Activated naive CD8-positive, alpha-beta T cell treated with anti-CD3 and anti-CD28 coated beads, Interleukin-2, amount 10 ng/mL, durations not matched to agents 7 days and 5 days (primary cell): Measurements from ENCODE around the gene IGSF23. TPM values are rescaled to one million over a fixed set of nuclear protein-coding genes. Genes with fewer than 3 reads are reported as not detected.
A peak's percentile ranks its signal among the peaks of the same experiment; 100 is the strongest.
"Not testable (repeated sequence)": the region's sequence is repeated elsewhere in the genome, so short reads cannot be mapped to it uniquely, and the experiment has no call there.

Experiments used
- ATAC-seq: fragments of 150-1000 bp; cut with Tn5 transposase; one replicate; pipeline ENCODE4 v1.10.0; 2021; ENCODE audit warnings: low read depth, moderate library complexity
- POLR2A ChIA-PET: fragments of 350-600 bp; sonication (Branson Sonifier 250); formaldehyde crosslinking; loops from one replicate; lab custom pipeline; 2021; ENCODE audit warnings: antibody characterized with exemption; lab: Charles Lee
- DNase-seq: peaks from one replicate; pipeline ENCODE4 v3.0.0; 2021
- H3K27ac Mint-ChIP-seq: one replicate; pipeline ENCODE4 v1.8.0; 2022; ENCODE audit warnings: mild to moderate bottlenecking, mixed read lengths
- H3K27me3 Mint-ChIP-seq: one replicate; pipeline ENCODE4 v1.8.0; 2022; ENCODE audit warnings: mild to moderate bottlenecking, moderate library complexity, mixed read lengths
- H3K36me3 Mint-ChIP-seq: one replicate; pipeline ENCODE4 v1.8.0; 2021; ENCODE audit warnings: mild to moderate bottlenecking, mixed read lengths
- H3K4me1 Mint-ChIP-seq: one replicate; pipeline ENCODE4 v1.8.0; 2021; ENCODE audit warnings: mixed read lengths
- H3K4me3 Mint-ChIP-seq: one replicate; pipeline ENCODE4 v1.8.0; 2022; ENCODE audit warnings: mild to moderate bottlenecking, moderate library complexity, mixed read lengths
- H3K9me3 Mint-ChIP-seq: one replicate; pipeline ENCODE4 v1.8.0; 2021; ENCODE audit warnings: mixed read lengths
- total RNA-seq, 2 experiments: library from RNA; stranded (reverse); gene quantifications; one replicate each; pipeline ENCODE4 v1.2.3, GENCODE V29; 2021

Gene IGSF23
- total RNA-seq, 2 experiments from 2014 or later = not detected

- H3K9me3 Mint-ChIP-seq, H3K36me3 Mint-ChIP-seq, ATAC-seq, H3K27ac Mint-ChIP-seq, DNase-seq, H3K4me3 Mint-ChIP-seq, POLR2A ChIA-PET, H3K4me1 Mint-ChIP-seq, H3K27me3 Mint-ChIP-seq: not testable (repeated sequence)
Observed at GRCh38 chr19:44593866-44594266, 19.5 kb upstream of the IGSF23 start.

DNA sequence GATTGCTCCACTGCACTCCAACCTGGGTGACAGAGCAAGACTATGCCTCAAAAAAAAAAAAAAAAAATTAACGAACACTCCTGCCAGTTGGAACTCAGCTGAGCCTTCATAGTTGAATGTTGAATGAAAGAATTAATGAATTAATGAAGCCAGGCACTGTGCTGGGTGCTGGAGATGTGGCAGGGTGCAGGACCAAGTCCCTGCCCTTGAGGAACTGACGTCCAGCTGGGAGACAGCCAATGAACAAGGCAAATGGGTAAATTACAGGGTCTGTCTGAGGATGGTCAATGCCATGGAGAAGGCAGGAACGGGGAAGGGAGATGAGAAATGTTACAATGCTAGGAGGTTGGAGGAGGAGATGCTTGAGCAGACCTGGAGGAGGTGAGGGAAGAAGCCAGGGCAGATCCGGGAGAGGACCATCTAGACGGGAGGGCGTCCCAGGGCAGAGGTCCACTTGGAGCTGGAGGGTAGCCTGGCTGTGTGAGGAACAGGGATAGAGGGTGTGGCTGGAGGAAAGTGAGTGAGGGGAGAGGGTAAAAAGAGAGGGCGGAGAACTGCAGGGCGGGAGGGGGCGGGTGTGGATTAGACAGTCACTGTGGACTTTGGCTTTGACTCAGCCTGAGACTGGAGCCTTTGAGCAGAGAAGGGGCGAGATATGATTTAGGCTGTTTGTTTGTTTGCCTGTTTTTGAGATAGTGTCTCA lies 16.8 kb upstream of the IGSF23 start:
- Mint-ChIP-seq H3K4me1 (no peaks in the 10 kb centered on the region), H3K27ac (no peak overlapping the region), H3K27me3 (peaks cover 2% of the 10 kb centered on the region), H3K9me3 (peaks cover 3% of the 10 kb centered on the region), H3K36me3 (no peaks in the 10 kb centered on the region), H3K4me3 (no peak overlapping the region)
- ATAC-seq (no peak), DNase-seq (no peak)
- POLR2A ChIA-PET = no interaction called here

GRCh38 chr19:44597131-44597491 lies 16.3 kb upstream of the IGSF23 start:
- Mint-ChIP-seq H3K9me3 (peaks cover 3% of the 10 kb centered on the region), H3K4me3 (no peak overlapping the region), H3K27me3 (peaks cover 2% of the 10 kb centered on the region), H3K27ac (no peak overlapping the region), H3K36me3 (no peaks in the 10 kb centered on the region), H3K4me1 (no peaks in the 10 kb centered on the region)
- no peak for ATAC-seq
- no peak for DNase-seq
- POLR2A ChIA-PET = no interaction called here

GRCh38 chr19:44598355-44598754 lies 15.0 kb upstream of the IGSF23 start:
- POLR2A ChIA-PET = no interaction called here
- no peak for ATAC-seq
- peaks cover 3% of the 10 kb centered on the region for H3K9me3 Mint-ChIP-seq
- no peak for DNase-seq
- H3K27ac Mint-ChIP-seq = no peak overlapping the region
- peaks cover 2% of the 10 kb centered on the region for H3K27me3 Mint-ChIP-seq
- no peak overlapping the region for H3K4me3 Mint-ChIP-seq
- H3K36me3 Mint-ChIP-seq = no peaks in the 10 kb centered on the region
- no peaks in the 10 kb centered on the region for H3K4me1 Mint-ChIP-seq

GRCh38 chr19:44598880-44599279 lies 14.5 kb upstream of the IGSF23 start:
- Mint-ChIP-seq H3K27me3 (peaks cover 2% of the 10 kb centered on the region), H3K27ac (no peak overlapping the region), H3K9me3 (peaks cover 3% of the 10 kb centered on the region), H3K4me3 (no peak overlapping the region), H3K4me1 (no peaks in the 10 kb centered on the region), H3K36me3 (no peaks in the 10 kb centered on the region)
- DNase-seq = no peak
- no peak for ATAC-seq
- POLR2A ChIA-PET = no interaction called here

DNA sequence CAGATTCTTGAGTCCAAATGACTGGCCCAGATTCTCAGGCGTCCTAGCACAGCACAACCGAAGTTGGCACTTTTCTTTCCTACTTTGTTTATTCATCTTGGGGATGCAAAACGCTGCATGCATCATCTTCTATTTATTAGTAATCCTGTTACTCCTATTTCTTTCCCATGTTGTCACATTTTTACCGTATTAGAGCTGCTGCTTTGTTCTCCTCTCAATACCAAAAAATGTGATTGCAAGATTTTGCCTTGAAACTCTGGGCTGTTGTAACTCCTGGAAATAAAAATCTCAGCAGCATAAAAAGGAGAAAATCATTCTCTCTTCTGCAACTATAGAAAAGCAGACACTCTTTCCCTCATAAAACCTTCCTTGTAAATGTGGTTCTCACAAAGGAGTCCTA lies 12.9 kb upstream of the IGSF23 start:
- no peak overlapping the region for H3K27ac Mint-ChIP-seq
- ATAC-seq = no peak
- H3K4me3 Mint-ChIP-seq = no peak overlapping the region
- no peaks in the 10 kb centered on the region for H3K36me3 Mint-ChIP-seq
- POLR2A ChIA-PET = no interaction called here
- peaks cover 2% of the 10 kb centered on the region for H3K27me3 Mint-ChIP-seq
- H3K4me1 Mint-ChIP-seq = no peaks in the 10 kb centered on the region
- no peak for DNase-seq
- peaks cover 3% of the 10 kb centered on the region for H3K9me3 Mint-ChIP-seq

DNA sequence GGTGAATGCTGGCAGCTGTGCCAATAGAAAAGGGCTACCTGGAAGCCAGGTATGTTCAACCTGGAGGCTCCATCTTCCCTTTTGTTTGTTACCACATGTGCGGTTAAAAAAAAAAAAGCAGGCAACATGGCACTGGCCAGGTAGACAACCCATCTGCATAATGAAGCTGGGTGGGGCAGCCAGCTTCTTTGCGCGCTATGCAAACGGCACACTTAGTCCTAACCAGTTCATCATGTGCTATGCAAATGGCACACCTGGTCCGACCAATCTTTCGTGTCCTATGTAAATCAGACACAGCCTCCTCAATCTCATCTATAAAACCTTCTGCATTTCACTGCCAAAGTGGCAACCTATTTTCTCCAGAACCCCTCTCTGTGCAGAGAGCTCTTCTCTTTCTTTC lies 11.3 kb upstream of the IGSF23 start:
- H3K27me3 Mint-ChIP-seq = peaks cover 2% of the 10 kb centered on the region
- POLR2A ChIA-PET = no interaction called here
- no peak overlapping the region for H3K4me3 Mint-ChIP-seq
- no peaks in the 10 kb centered on the region for H3K36me3 Mint-ChIP-seq
- no peak for ATAC-seq
- H3K4me1 Mint-ChIP-seq = peaks cover 3% of the 10 kb centered on the region
- H3K27ac Mint-ChIP-seq = no peak overlapping the region
- no peak for DNase-seq
- peaks cover 3% of the 10 kb centered on the region for H3K9me3 Mint-ChIP-seq

GRCh38 chr19:44603201-44603945 lies 10.0 kb upstream of the IGSF23 start:
- Mint-ChIP-seq H3K9me3 (peaks cover 4% of the 10 kb centered on the region), H3K4me1 (peaks cover 11% of the 10 kb centered on the region), H3K27ac (no peak overlapping the region), H3K36me3 (no peaks in the 10 kb centered on the region), H3K27me3 (no peaks in the 10 kb centered on the region), H3K4me3 (no peak overlapping the region)
- no peak for DNase-seq
- ATAC-seq = no peak
- POLR2A ChIA-PET = no interaction called here

- no peaks in the 10 kb centered on the region for H3K36me3 Mint-ChIP-seq
- H3K4me1 Mint-ChIP-seq = peaks cover 11% of the 10 kb centered on the region
- no peak for DNase-seq
- POLR2A ChIA-PET = no interaction called here
- no peak overlapping the region for H3K27ac Mint-ChIP-seq
- no peak overlapping the region for H3K4me3 Mint-ChIP-seq
- ATAC-seq = no peak
- peaks cover 3% of the 10 kb centered on the region for H3K9me3 Mint-ChIP-seq
- no peaks in the 10 kb centered on the region for H3K27me3 Mint-ChIP-seq
Observed at GRCh38 chr19:44604241-44604640, 9.1 kb upstream of the IGSF23 start.

DNA sequence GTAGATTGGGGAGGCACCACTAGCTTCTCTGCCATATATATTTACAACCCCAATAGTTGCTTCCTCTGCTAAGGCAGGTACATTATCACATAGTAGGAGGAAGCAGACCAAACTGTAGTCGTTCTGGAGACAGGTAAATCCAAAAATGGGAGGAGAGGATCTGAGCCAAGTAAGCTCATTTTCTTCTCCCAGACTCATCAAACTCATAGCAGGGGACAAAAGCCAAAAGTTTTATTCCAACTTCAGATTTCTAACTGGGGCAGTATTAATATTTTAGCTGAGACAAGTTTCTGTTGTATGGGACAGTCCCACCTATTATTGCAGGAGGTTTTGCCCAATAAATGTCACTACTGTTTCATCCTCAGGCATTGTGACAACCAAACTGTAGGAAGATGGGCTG lies 7.8 kb upstream of the IGSF23 start:
- Mint-ChIP-seq H3K4me1 (peaks cover 11% of the 10 kb centered on the region), H3K36me3 (no peaks in the 10 kb centered on the region), H3K9me3 (peaks cover 3% of the 10 kb centered on the region), H3K4me3 (no peak overlapping the region), H3K27me3 (peaks cover 2% of the 10 kb centered on the region), H3K27ac (no peak overlapping the region)
- ATAC-seq = no peak
- POLR2A ChIA-PET = no interaction called here
- no peak for DNase-seq

DNA sequence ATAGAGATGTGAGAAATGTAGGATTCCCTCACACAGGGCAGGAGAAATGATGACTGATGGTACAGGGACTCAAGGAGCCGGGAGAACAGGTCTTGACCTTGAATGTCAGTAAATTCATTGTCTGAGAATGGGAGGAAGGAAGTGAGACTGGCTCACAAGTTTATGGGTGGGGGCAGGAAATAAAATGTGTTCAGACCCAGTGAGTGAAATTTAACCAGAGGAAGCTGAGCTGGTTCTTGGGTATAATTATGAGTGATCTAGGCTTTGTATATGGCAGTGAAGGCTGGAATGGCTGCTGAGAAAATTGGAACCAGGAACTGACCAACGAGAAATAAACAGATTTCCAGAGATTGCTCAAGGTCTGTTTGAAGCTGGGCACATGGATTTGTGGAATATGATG lies 6.3 kb upstream of the IGSF23 start:
- POLR2A ChIA-PET = no interaction called here
- Mint-ChIP-seq H3K4me3 (peak overlapping the region; percentile 26), H3K36me3 (no peaks in the 10 kb centered on the region), H3K27me3 (peaks cover 2% of the 10 kb centered on the region), H3K9me3 (peaks cover 3% of the 10 kb centered on the region), H3K4me1 (peaks cover 11% of the 10 kb centered on the region), H3K27ac (no peak overlapping the region)
- DNase-seq = no peak
- peak; percentile 70 for ATAC-seq

- peaks cover 11% of the 10 kb centered on the region for H3K4me1 Mint-ChIP-seq
- ATAC-seq = no peak
- POLR2A ChIA-PET = no interaction called here
- peaks cover 3% of the 10 kb centered on the region for H3K9me3 Mint-ChIP-seq
- peaks cover 2% of the 10 kb centered on the region for H3K27me3 Mint-ChIP-seq
- no peak overlapping the region for H3K27ac Mint-ChIP-seq
- H3K4me3 Mint-ChIP-seq = no peak overlapping the region
- no peak for DNase-seq
- H3K36me3 Mint-ChIP-seq = no peaks in the 10 kb centered on the region
Observed at GRCh38 chr19:44607917-44608316, 5.4 kb upstream of the IGSF23 start.

DNA sequence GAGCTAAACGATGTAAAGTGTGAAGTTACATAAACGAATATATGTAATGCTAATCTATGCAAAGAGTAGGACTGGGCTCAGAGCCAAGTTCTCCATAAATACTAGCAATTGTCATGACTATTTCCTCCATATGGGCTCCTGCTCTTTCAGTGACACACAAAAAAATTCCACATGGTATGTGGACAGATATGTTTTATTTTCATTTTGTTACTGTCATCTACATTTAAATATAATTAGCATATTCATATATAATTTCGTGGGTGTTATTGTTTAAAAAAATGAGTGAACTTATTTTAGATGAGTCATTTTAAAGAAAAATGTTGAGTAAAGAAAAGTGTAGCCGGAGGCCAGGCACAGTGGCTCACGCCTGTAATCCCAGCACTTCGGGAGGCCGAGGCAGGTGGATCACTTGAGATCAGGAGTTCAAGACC lies 5.0 kb upstream of the IGSF23 start:
- POLR2A ChIA-PET = no interaction called here
- DNase-seq (no peak), ATAC-seq (no peak)
- Mint-ChIP-seq H3K4me3 (no peak overlapping the region), H3K36me3 (no peaks in the 10 kb centered on the region), H3K27ac (no peak overlapping the region), H3K9me3 (peaks cover 3% of the 10 kb centered on the region), H3K27me3 (peaks cover 2% of the 10 kb centered on the region), H3K4me1 (peaks cover 11% of the 10 kb centered on the region)

DNA sequence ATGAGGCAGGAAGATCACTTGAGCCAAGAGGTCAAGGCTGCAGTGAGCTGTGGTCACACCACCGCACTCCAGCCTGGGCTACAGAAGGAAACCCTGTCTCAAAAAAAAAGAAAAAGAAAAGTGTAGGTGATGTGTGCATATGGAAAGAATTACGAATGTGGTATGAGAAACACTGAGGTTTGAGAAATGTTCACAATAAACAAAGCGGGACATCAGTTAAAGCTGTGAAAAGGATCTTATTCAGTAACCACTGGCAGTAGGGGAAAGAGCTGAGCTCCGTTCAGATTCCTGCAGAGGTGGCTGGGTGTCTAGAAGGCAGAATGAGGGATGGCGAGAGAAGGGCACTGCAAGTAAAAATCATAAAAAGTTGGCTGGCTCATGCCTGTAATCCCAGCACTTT lies 4.1 kb upstream of the IGSF23 start:
- POLR2A ChIA-PET = no interaction called here
- peaks cover 3% of the 10 kb centered on the region for H3K9me3 Mint-ChIP-seq
- H3K36me3 Mint-ChIP-seq = no peaks in the 10 kb centered on the region
- peaks cover 2% of the 10 kb centered on the region for H3K27me3 Mint-ChIP-seq
- H3K4me1 Mint-ChIP-seq = peaks cover 11% of the 10 kb centered on the region
- H3K27ac Mint-ChIP-seq = no peak overlapping the region
- DNase-seq (no peak), ATAC-seq (no peak)
- H3K4me3 Mint-ChIP-seq = no peak overlapping the region
